Mononuclear cell (primary cell): ENCODE data around the gene VRK1. TPM values are rescaled to one million over a fixed set of nuclear protein-coding genes. Genes with fewer than 3 reads are reported as not detected.

ENCODE experiments used
- H3K27me3 ChIP-seq: 2 replicates; pipeline ENCODE4 v1.6.0; 2011; ENCODE audit warnings: low read length, control low read depth; ENCODE audit not compliant: insufficient read depth
- H3K4me1 ChIP-seq: 2 replicates; pipeline ENCODE4 v1.5.1; 2011; ENCODE audit warnings: mild to moderate bottlenecking, low read length, control low read depth; ENCODE audit not compliant: insufficient read depth
- H3K4me3 ChIP-seq: 2 replicates; pipeline ENCODE4 v1.5.1; 2011; ENCODE audit warnings: mild to moderate bottlenecking, low read length, moderate library complexity
- H3K9me3 ChIP-seq: 2 replicates; pipeline ENCODE4 v1.5.1; 2011; ENCODE audit warnings: low read depth, mild to moderate bottlenecking, control low read depth, low read length
- total RNA-seq: library from RNA; depleted of rRNA; stranded (reverse); fragments of >200 nt; gene quantifications from one replicate; pipeline ENCODE4 v1.2.3, GENCODE V29; 2012

VRK1 gene
- total RNA-seq, 1 donor, result 117 TPM

- Histone ChIP-seq H3K27me3 (no peaks in the 10 kb centered on the region), H3K9me3 (peaks cover 9% of the 10 kb centered on the region), H3K4me1 (peaks cover 8% of the 10 kb centered on the region), H3K4me3 (no peak overlapping the region)
These were observed 30.1 kb downstream of the VRK1 start for GRCh38 chr14:96827290-96827689.

- peaks cover 9% of the 10 kb centered on the region for H3K9me3 ChIP-seq
- peaks cover 8% of the 10 kb centered on the region for H3K4me1 ChIP-seq
- H3K27me3 ChIP-seq, result no peaks in the 10 kb centered on the region
- no peak overlapping the region for H3K4me3 ChIP-seq
These were observed 32.6 kb downstream of the VRK1 start for GRCh38 chr14:96829791-96830190.

DNA sequence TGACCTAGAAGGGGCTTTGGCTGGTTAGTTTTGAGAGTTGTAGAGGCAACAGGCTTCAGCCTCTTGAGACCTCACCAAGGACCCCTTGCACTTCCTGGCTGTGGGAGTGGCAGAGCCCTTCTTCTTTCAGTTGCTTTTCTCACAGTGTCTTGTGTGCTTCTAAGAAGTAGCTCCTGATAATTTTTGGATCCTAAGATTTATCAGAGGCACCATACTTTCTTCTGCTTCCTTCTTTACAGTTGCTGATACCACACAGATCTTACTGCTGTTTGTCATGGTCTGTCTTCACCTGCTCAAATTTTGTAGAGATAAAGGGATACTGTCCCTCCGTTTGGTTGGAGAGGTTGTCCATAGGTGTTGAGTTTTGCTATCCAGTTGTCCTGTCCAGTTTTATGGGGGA is 33.8 kb downstream of the VRK1 start:
- peaks cover 9% of the 10 kb centered on the region for H3K9me3 ChIP-seq
- H3K4me3 ChIP-seq, result no peak overlapping the region
- no peaks in the 10 kb centered on the region for H3K27me3 ChIP-seq
- peaks cover 8% of the 10 kb centered on the region for H3K4me1 ChIP-seq

- H3K9me3 ChIP-seq, result peaks cover 9% of the 10 kb centered on the region
- H3K4me3 ChIP-seq, result no peak overlapping the region
- H3K27me3 ChIP-seq, result no peaks in the 10 kb centered on the region
- H3K4me1 ChIP-seq, result peaks cover under 1% of the 10 kb centered on the region
These were observed 35.2 kb downstream of the VRK1 start for GRCh38 chr14:96832351-96832750.

- Histone ChIP-seq H3K4me3 (no peak overlapping the region), H3K27me3 (no peaks in the 10 kb centered on the region), H3K9me3 (no peaks in the 10 kb centered on the region), H3K4me1 (no peaks in the 10 kb centered on the region)
These were observed 41.3 kb downstream of the VRK1 start for GRCh38 chr14:96838449-96838848.

GRCh38 chr14:96839251-96839650 is 42.1 kb downstream of the VRK1 start:
- H3K4me3 ChIP-seq, result no peak overlapping the region
- peaks cover 1% of the 10 kb centered on the region for H3K4me1 ChIP-seq
- no peaks in the 10 kb centered on the region for H3K9me3 ChIP-seq
- H3K27me3 ChIP-seq, result no peaks in the 10 kb centered on the region

DNA sequence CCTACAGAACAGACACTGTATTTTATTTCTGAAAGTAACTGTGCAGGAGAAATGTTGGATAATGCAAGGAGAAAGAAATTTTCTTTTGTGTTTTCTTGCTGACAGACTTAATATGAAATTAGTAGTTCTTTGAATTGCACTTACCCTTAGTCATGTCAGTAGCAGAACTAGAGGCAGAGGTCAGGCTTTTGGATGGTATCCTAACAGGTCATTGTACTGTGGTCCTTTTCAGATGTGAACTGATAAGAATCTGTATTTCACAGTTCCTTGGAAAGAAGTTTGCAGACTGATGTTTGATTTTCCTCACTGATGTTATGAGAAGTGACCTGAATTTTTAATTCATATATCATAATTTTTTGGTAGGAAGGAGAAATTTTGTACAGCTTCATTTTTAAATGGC is 46.0 kb downstream of the VRK1 start:
- Histone ChIP-seq H3K27me3 (no peaks in the 10 kb centered on the region), H3K4me3 (no peak overlapping the region), H3K9me3 (no peaks in the 10 kb centered on the region), H3K4me1 (peaks cover 4% of the 10 kb centered on the region)

DNA sequence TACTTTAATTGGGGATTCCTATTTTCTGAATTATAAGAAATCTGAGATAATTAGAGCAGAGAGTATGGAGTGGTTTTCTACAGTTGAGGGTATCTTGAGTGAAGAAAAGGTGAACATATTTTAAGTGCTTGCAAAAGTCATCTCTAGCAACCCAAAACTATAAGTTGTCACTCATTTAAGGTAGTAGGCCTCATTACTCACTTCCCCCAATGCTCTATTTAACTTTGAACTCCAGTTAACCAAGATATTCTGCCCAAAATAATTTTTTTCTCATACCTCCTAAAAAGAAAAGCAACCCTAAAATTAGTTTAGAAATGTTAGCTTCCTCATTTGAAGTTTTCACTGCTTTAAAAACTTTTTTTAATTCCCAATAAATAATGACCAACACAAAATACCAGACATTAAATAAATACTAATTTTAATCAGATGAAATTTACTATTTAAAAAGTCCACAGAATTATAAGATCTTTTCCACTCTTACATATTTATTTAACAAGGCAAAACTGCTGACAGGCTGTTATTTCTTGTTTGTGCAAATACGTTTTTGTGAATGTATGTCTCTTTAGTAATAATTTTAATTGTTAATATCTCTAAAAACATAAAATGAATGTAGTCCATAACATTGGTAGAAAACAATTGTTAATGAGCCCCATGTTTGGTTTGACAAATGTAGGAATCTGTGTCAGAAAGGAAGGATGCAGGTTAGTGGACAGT is 47.8 kb downstream of the VRK1 start:
- Histone ChIP-seq H3K4me3 (no peak overlapping the region), H3K27me3 (no peaks in the 10 kb centered on the region), H3K9me3 (no peaks in the 10 kb centered on the region), H3K4me1 (peaks cover 4% of the 10 kb centered on the region)

- Histone ChIP-seq H3K4me1 (peaks cover 4% of the 10 kb centered on the region), H3K27me3 (no peaks in the 10 kb centered on the region), H3K4me3 (no peak overlapping the region), H3K9me3 (no peaks in the 10 kb centered on the region)
These were observed 50.3 kb downstream of the VRK1 start for GRCh38 chr14:96847451-96847850.

DNA sequence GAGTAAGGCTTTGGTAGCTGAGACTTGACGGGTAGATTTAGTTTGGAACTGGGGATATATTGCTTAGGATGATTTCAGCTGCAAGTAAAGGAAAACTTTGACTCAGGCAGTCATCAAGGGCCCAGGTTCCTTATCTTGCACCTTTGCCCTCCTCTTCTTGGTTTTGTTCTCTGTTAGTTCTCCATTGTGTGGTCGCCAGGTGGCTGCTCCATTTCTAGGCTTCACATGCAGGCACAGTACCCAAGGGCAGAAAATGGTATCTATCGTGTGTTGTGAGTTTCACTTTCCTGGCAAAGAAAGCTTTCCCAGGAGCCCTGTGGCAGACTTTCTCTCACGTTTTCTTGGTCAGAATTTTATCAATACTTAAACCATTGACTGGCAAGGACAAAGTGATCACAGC is 50.8 kb downstream of the VRK1 start:
- H3K4me1 ChIP-seq, result peaks cover 4% of the 10 kb centered on the region
- H3K27me3 ChIP-seq, result no peaks in the 10 kb centered on the region
- H3K4me3 ChIP-seq, result no peak overlapping the region
- H3K9me3 ChIP-seq, result no peaks in the 10 kb centered on the region

DNA sequence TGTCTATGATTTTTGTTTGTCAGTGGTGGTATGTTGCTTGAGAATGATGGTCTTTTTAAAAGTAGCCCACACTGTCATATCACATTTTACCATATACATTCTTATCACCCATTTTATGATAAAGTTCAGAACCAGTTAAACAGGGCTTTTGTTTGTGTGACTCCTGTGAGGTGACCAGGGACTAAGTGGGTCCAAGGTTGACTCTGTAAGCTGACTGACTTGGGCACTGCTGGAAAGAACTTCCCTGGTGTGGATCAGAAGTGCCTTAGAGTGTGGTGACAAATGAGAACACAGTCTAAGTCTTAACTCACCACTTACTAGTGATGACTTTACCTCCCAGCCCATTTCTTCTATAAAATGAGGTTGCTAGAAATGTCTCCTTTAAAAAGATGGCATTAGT is 52.6 kb downstream of the VRK1 start:
- Histone ChIP-seq H3K27me3 (no peaks in the 10 kb centered on the region), H3K9me3 (no peaks in the 10 kb centered on the region), H3K4me1 (no peaks in the 10 kb centered on the region), H3K4me3 (no peak overlapping the region)

DNA sequence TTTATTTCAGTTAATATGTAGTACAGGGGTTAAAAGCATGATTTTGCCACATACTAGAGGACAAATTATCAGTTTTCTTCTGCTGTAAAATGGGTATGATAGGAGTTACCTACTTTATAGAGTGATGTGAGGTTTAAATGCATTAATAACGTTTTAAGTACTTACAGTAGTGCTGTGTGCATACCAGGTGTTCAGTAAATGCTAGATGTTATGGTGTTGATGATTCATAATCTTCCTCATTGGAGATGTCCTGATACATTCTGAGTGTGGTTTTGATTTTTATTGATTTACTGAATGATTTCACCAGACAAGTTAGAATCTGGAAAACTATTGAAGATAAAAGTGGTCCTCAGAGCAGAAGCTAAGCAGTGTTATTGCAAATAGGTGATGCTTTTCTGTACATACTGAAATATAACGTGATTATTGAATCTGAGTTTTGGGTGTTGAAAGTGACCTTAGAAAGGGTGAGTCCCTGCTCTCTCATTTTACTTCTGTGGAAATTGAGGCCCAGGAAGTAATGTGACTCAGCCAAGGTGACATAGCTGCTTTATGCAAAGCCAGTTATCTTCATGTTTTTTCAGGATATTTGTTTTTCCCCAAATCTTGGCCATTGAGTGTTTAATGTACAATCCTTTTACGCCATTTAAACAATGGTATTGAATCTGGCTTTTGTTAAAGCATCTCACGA is 54.7 kb downstream of the VRK1 start:
- no peak overlapping the region for H3K4me3 ChIP-seq
- no peaks in the 10 kb centered on the region for H3K4me1 ChIP-seq
- H3K9me3 ChIP-seq, result no peaks in the 10 kb centered on the region
- no peaks in the 10 kb centered on the region for H3K27me3 ChIP-seq

DNA sequence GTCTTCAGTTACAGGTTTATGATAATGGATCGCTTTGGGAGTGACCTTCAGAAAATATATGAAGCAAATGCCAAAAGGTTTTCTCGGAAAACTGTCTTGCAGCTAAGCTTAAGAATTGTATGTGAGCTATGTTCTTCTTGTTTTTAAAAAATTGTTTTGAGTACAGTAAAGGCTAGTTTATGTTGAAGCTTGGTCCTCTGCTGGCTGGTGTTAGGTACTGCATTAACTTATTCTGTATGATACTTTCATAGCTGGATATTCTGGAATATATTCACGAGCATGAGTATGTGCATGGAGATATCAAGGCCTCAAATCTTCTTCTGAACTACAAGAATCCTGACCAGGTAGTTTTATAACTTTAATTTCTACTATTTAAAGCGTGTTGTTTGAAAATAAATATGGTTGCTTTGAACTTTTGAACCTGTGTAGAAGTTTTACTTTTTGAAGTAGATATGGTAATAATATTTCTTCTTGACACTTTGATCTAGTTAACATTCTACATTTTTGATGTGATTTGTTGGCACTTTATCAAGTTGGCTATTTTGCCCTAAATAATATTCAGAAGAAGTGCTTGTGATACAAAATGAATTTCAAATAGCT is 55.7 kb downstream of the VRK1 start:
- no peaks in the 10 kb centered on the region for H3K27me3 ChIP-seq

DNA sequence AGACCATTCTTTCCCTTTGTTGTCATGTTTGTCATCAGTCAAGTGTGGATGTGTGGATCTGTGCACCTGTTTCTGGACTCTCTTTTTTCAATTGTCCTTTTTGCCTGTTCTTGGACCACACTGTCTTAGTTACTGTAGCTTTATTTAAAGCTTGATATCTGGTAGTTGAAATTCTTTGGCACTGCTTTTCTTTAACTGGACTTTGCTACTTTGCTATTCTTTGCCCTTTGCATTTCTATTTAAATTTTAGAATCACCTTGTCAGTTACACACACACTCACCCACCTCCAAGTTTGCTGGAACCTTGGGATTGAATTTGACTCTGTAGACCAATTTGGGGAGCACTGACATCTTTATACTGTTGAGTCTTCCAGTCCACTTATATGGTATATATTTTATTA is 61.5 kb downstream of the VRK1 start:
- Histone ChIP-seq H3K9me3 (no peaks in the 10 kb centered on the region), H3K4me1 (no peaks in the 10 kb centered on the region), H3K4me3 (no peak overlapping the region), H3K27me3 (no peaks in the 10 kb centered on the region)

More for the DNA sequence above, 55.7 kb downstream of the VRK1 start:
- H3K4me1 ChIP-seq, result no peaks in the 10 kb centered on the region
- H3K9me3 ChIP-seq, result no peaks in the 10 kb centered on the region
- no peak overlapping the region for H3K4me3 ChIP-seq

DNA sequence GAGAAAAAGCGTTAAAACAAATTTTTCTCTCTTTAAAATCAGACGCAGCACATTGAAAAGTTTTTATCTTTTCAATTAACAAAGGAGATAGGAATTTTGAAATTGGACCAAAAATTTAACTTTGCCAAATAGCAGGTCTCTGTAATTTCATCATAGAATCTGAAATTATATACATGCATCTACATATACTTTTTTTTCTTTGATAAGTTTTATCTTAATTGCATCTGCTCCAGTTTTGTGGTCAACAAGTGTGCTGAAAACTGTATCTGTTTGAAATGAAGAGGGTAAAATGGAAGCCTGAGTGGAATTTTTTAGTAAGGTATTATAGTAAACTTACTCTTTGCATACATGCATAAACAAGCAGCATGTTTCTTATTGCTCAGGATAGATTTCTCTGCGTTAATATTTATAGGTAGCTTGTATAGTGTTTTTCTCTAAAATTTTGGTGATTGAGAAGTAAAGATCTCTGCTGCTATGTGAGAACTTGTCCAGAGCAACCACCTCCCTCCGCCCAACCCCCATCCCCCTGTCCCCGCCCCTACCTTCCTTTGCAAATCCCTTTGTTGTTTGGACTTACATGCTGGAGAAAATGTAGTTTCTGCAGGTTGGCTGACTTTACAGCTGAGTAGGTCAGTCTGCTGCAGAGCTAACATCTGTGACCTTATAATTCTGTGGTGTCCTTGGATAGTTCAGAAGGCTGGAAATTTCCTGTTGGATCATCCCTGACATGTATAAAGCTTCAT is 64.6 kb downstream of the VRK1 start:
- Histone ChIP-seq H3K4me1 (no peaks in the 10 kb centered on the region), H3K4me3 (no peak overlapping the region), H3K27me3 (no peaks in the 10 kb centered on the region), H3K9me3 (no peaks in the 10 kb centered on the region)
